ENCODE results near the gene DNAJC17. TPM values are rescaled to one million over a fixed set of nuclear protein-coding genes. Genes with fewer than 3 reads are reported as not detected.

DNAJC17 gene
- total and polyA plus RNA-seq, 2 experiments from 2014 or later = 36.5 to 53.9 TPM

GRCh38 chr15:40755812-40756208 is 51.5 kb downstream of the DNAJC17 start:
- no peaks in the 10 kb centered on the region for H3K9me3 ChIP-seq (ENCODE audit: low read depth)
- peak overlapping the region; percentile 79 for H3K4me2 ChIP-seq
- TF ChIP-seq EZH2 (IDR thresholded peaks at IDR 0.05; ENCODE audit: borderline replicate concordance) (no peak), EZH2phosphoT487 (IDR thresholded peaks at IDR 0.05; ENCODE audit: low read depth, severe bottlenecking, unreplicated experiment) (no peak)
- TF ChIP-seq, protein P1, sequence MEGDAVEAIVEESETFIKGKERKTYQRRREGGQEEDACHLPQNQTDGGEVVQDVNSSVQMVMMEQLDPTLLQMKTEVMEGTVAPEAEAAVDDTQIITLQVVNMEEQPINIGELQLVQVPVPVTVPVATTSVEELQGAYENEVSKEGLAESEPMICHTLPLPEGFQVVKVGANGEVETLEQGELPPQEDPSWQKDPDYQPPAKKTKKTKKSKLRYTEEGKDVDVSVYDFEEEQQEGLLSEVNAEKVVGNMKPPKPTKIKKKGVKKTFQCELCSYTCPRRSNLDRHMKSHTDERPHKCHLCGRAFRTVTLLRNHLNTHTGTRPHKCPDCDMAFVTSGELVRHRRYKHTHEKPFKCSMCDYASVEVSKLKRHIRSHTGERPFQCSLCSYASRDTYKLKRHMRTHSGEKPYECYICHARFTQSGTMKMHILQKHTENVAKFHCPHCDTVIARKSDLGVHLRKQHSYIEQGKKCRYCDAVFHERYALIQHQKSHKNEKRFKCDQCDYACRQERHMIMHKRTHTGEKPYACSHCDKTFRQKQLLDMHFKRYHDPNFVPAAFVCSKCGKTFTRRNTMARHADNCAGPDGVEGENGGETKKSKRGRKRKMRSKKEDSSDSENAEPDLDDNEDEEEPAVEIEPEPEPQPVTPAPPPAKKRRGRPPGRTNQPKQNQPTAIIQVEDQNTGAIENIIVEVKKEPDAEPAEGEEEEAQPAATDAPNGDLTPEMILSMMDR (IDR thresholded peaks at IDR 0.05; ENCODE audit: poor library complexity) = no peak
- 78% methylated on average over 10 of the region's 10 CpGs for WGBS (ENCODE audit: low lambda C conversion rate, missing lambda C conversion rate)
- DNase-seq (ENCODE audit: low spot score) = no peak
- no peaks in the 10 kb centered on the region for H3K36me3 ChIP-seq (replicated peaks; ENCODE audit: insufficient read depth, low read depth)
- no peaks in the 10 kb centered on the region for H3K9me2 ChIP-seq (replicated peaks; ENCODE audit: insufficient read depth)
- H2AFZ ChIP-seq = peak overlapping the region; percentile 83
- no peaks in the 10 kb centered on the region for H4K20me1 ChIP-seq (ENCODE audit: insufficient read depth, poor library complexity, severe bottlenecking)
- H3K4me1 ChIP-seq (ENCODE audit: insufficient read depth) = peaks cover 15% of the 10 kb centered on the region
- peaks cover 31% of the 10 kb centered on the region for H3K79me2 ChIP-seq
- no peaks in the 10 kb centered on the region for H3K27me3 ChIP-seq
- peak overlapping the region; percentile 95 for H3K27ac ChIP-seq
- H3K4me3 ChIP-seq = peak overlapping the region; percentile 27

- WGBS (ENCODE audit: low lambda C conversion rate, missing lambda C conversion rate) = 2% methylated on average over 61 of the region's 66 CpGs
- H3K4me1 ChIP-seq (ENCODE audit: insufficient read depth) = peaks cover 15% of the 10 kb centered on the region
- H3K4me2 ChIP-seq = peak within 1 kb of the TSS; percentile 95
- H4K20me1 ChIP-seq (ENCODE audit: insufficient read depth, poor library complexity, severe bottlenecking) = no peaks in the 10 kb centered on the region
- peak within 1 kb of the TSS; percentile 71 for H3K4me3 ChIP-seq
- peak within 1 kb of the TSS; percentile 95 for H3K27ac ChIP-seq
- DNase-seq (ENCODE audit: low spot score) = peak; percentile 98
- peaks cover 31% of the 10 kb centered on the region for H3K79me2 ChIP-seq
- no peaks in the 10 kb centered on the region for H3K36me3 ChIP-seq (replicated peaks; ENCODE audit: insufficient read depth, low read depth)
- TF ChIP-seq, protein P1 (IDR thresholded peaks at IDR 0.05; ENCODE audit: poor library complexity) = no peak
- TF ChIP-seq EZH2 (IDR thresholded peaks at IDR 0.05; ENCODE audit: borderline replicate concordance) = no peak
- TF ChIP-seq EZH2phosphoT487 (IDR thresholded peaks at IDR 0.05; ENCODE audit: low read depth, severe bottlenecking, unreplicated experiment) = no peak
- no peaks in the 10 kb centered on the region for H3K9me2 ChIP-seq (replicated peaks; ENCODE audit: insufficient read depth)
- peak within 1 kb of the TSS; percentile 83 for H2AFZ ChIP-seq
- H3K9me3 ChIP-seq (ENCODE audit: low read depth) = no peaks in the 10 kb centered on the region
- H3K27me3 ChIP-seq = no peaks in the 10 kb centered on the region
These were observed 52.1 kb downstream of the DNAJC17 start, which contains the start of gene RMDN3 for GRCh38 chr15:40754883-40755811. Gene RMDN3, minus strand, starts transcription at chr15:40755254. Its CDS starts 471 bp downstream, at chr15:40754783.

- peak overlapping the region; percentile 74 for H3K27ac ChIP-seq
- no peaks in the 10 kb centered on the region for H3K9me3 ChIP-seq (ENCODE audit: low read depth)
- H4K20me1 ChIP-seq (ENCODE audit: insufficient read depth, poor library complexity, severe bottlenecking) = no peaks in the 10 kb centered on the region
- peak overlapping the region; percentile 62 for H2AFZ ChIP-seq
- no peaks in the 10 kb centered on the region for H3K27me3 ChIP-seq
- H3K79me2 ChIP-seq = peaks cover 31% of the 10 kb centered on the region
- WGBS (ENCODE audit: low lambda C conversion rate, missing lambda C conversion rate) = 3% methylated on average over 20 of the region's 22 CpGs
- peak overlapping the region; percentile 95 for H3K4me2 ChIP-seq
- DNase-seq (ENCODE audit: low spot score) = peak; percentile 49
- TF ChIP-seq EZH2phosphoT487 (IDR thresholded peaks at IDR 0.05; ENCODE audit: low read depth, severe bottlenecking, unreplicated experiment) = no peak
- TF ChIP-seq, protein P1 (IDR thresholded peaks at IDR 0.05; ENCODE audit: poor library complexity) = no peak
- no peak for TF ChIP-seq EZH2 (IDR thresholded peaks at IDR 0.05; ENCODE audit: borderline replicate concordance)
- H3K36me3 ChIP-seq (replicated peaks; ENCODE audit: insufficient read depth, low read depth) = no peaks in the 10 kb centered on the region
- peak overlapping the region; percentile 71 for H3K4me3 ChIP-seq
- no peaks in the 10 kb centered on the region for H3K9me2 ChIP-seq (replicated peaks; ENCODE audit: insufficient read depth)
- H3K4me1 ChIP-seq (ENCODE audit: insufficient read depth) = peaks cover 15% of the 10 kb centered on the region
These were observed 52.7 kb downstream of the DNAJC17 start for GRCh38 chr15:40754574-40754882.

All from hepatocyte (in vitro differentiated cells).